HG02642 (cell line): ENCODE measurements around the gene CTPS2.
"Not testable (repeated sequence)": the region's sequence is repeated elsewhere in the genome, so short reads cannot be mapped to it uniquely, and the experiment has no call there.

Experiments
- ATAC-seq: cut with Tn5 transposase; IDR thresholded peaks from one replicate; pipeline ENCODE4 v1.9.1; 2021; ENCODE audit warnings: mild to moderate bottlenecking; ENCODE audit not compliant: unreplicated experiment, poor library complexity

Gene CTPS2

GRCh38 chrX:16661495-16661894 lies 51.0 kb downstream of the CTPS2 start:
- no peak for ATAC-seq

GRCh38 chrX:16659321-16659720 lies 53.1 kb downstream of the CTPS2 start:
- ATAC-seq = no peak

- no peak for ATAC-seq
Measured at GRCh38 chrX:16658284-16658683, 54.2 kb downstream of the CTPS2 start.

- no peak for ATAC-seq
Measured at GRCh38 chrX:16654093-16654492, 58.4 kb downstream of the CTPS2 start.

DNA sequence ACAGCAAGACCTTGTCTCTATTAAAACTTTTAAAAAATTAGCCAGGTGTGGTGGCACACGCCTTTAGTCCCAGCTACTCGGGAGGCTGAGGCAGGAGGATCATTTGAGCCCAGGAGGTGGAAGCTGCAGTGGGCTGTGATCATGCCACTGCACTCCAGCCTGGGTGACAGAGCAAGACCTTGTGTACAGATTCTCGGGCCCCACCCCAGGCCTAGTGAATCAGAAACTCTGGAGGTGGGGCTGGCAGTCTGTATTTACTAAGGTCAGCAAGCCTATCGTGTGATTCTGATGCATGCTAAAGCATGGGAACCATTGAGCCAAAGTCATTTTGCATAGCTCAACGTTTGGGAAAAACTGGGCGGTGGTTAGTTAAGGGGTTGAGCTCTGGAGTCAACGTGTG lies 59.0 kb downstream of the CTPS2 start:
- no peak for ATAC-seq

GRCh38 chrX:16651391-16652024 lies 61.0 kb downstream of the CTPS2 start:
- ATAC-seq = no peak

DNA sequence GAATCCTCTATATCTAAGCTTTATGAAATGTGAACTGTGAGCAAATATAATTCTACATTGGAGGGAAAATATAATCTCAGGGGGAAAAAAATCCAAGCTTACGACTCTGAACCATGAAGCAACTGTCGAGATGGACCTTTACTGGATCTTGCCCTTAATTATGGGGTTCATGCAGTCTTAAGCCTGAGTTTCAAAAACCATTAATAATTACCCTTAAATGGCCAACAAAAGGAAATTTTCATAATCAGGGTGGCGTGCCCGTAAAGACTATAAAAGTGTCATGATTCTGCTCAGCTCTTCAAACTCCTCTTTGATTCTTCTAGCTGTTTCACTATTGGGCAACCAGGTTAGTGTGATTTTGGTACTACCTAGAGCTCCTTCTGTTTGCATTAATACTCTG lies 62.6 kb downstream of the CTPS2 start, which contains the start of gene S100G:
S100G (plus strand) TSS at position 301 of the 400 bp plus-strand sequence. CDS start 849 bp downstream, outside the sequence.
- no peak for ATAC-seq

- no peak for ATAC-seq
Measured at GRCh38 chrX:16646366-16647138, 65.9 kb downstream of the CTPS2 start.

GRCh38 chrX:16643176-16643575 lies 69.3 kb downstream of the CTPS2 start:
- ATAC-seq = no peak

GRCh38 chrX:16640823-16641222 lies 71.6 kb downstream of the CTPS2 start:
- no peak for ATAC-seq

DNA sequence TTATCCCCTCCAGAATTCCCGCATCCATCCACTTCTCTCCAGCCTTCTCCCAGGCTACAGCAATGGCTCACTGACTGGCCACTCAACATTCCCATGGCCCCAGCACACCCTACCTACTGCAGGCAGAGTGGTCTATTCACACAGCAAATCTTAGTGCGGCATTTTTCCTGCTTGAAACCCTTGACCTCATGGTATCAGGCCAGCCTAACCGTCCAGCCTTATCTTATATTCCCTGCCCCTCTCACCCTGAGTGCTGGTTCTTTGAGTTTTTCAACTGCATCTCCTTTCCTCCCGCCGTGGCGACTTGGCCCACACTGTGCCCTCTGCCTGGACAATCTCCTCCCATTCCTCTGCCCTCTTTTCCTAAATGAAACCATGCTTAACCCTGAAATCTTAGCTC lies 72.5 kb downstream of the CTPS2 start:
- ATAC-seq = no peak

GRCh38 chrX:16638533-16638932 lies 73.9 kb downstream of the CTPS2 start:
- no peak for ATAC-seq

DNA sequence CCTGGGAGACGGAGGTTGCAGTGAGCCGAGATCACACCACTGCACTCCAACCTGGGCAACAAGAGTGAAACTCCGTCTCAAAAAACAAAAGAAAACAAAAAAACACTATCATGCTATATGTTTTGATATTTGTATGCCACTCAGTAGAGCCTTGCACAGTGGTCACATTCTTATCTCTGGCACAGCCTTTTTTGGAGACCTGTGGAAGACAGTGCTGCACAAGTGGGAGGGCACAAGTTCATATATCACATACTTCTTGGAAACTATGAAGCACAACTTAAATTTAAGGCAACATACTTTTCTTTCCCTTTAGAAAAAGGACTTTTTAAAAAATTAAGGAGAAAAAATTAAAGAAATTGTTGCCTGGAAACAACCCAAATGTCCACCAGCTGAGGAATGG lies 76.9 kb downstream of the CTPS2 start:
- no peak for ATAC-seq

DNA sequence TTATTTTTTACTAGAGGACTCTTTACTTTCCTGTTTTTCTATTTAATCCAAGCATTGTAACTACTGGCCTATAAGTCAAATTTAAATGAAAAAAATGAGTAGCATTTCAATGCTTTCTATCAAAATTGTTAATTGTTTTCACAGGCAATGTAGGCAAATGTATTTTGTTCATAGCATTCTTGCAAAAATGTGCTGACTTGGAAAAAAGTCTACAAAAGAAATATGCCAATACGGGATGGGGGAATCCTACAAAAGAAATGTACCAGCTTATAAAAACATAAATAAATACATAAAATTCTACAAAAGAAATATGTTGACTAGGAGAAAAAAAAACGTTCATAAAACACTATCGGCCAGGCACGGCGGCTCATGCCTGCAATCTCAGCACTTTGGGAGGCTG lies 77.4 kb downstream of the CTPS2 start:
- no peak for ATAC-seq

DNA sequence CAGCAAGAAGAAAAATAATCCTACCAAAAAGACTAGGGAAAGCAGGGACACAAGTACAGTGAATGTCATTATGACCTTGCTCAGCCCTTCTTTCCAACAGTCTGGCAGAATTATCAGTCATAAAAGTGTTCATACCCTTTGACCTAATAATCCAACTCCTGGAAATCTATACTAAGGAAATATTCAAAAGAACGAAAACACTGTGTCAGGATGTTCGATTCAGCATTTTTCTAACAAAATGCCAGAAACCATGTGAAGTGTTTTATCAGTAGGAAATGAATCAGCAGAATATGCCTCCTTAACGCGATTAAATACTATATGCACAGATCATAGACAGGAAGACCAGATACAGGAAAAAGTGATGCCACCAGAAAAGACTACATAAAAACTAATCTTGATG lies 78.7 kb downstream of the CTPS2 start:
- no peak for ATAC-seq

- no peak for ATAC-seq
Measured at GRCh38 chrX:16629909-16630308, 82.6 kb downstream of the CTPS2 start.

DNA sequence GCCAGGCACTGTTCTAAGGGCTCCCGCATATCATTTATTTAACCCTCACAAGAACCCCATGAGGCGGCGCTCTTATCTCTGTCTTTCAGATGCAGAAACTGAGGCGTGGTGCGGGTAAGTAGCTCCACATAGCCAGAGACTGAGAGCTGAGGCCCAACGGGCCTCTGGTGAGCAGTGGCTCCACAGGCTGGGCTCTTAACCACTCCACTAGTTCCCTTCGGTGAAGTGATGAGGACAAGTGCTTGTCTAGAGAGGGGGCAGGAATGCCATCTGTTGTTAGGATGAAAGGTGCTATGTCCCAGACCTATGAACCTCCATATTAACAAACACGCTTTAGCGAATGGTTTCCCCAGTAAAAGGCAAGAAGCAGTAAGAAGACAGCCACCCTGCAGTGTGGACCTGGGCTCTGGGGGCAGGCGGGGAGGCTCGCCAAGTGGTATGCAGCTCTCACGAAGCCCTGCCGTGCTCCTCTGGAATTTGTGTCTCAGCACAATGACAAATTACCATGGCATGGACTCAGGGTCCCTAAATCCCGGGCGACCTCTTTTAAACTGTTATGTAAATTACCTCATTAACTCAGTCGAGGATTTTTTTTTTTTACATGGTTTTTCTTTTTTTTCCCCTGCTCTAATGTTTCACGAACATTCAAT lies 83.4 kb downstream of the CTPS2 start:
- ATAC-seq = no peak

GRCh38 chrX:16628511-16628910 lies 84.0 kb downstream of the CTPS2 start:
- not testable (repeated sequence) for ATAC-seq

DNA sequence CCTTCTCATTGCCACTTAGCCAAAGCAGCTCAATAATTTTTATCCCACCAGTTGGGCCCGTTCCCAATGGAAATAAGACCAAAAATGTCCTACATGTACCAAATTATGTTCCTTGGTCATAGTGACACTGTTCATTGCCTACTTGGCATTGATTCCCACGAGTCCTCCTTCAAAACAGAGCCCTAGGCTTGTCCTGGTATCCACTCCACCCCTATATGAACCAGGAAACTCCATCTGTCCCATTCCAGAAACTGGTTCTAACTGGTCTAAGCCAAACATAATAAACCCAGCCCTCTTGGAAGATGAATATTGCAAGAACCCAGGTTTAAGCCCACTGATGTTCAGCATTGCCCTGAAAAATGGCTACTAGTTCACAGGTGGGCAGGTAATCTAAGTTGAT lies 93.4 kb downstream of the CTPS2 start:
- ATAC-seq = no peak

DNA sequence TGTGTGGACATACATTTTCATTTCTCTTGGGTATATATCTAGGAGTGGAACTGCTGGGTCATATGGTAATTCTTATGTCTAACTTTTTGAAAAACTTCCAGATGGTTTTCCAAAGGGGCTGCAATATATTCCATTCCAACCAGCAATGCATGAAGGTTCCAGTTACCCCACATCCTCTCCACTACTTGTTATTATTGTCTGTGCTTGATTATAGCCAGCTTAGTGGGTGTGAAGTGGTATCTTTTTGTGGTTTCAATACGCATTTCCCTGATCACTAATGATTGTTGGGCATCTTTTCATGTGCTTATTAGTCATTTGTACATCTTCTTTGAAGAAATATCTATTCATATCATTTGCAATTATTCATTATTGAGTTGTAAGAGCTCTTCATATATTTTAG lies 94.0 kb downstream of the CTPS2 start:
- no peak for ATAC-seq

DNA sequence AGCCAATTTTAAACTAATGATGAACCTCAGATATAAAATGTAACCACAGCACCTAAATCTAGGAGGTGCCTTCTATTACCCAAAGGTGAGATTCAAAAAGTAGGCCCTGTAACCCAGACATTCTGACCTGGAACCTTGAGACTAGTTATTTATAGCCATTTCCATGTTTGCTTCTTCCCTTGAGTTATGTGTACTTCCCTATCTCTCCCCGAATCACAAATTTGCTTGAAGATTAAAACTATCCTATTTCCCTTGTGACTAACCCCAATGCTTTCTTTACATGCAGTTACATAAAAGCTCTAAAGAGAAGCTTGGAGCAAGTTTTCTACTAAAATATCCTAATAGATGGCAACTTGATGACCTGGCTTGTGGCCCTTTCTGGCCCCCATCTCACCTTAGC lies 95.1 kb downstream of the CTPS2 start:
- no peak for ATAC-seq
